Endothelial cell of umbilical vein (primary cell): ENCODE data around the gene RBM26. TPM values are rescaled to one million over a fixed set of nuclear protein-coding genes. Genes with fewer than 3 reads are reported as not detected.

Experiments
- BruUV-seq: library from RNA; stranded (reverse); fragments of 400-500 nt; replicated peaks from 2 replicates; lab custom pipeline; 2021; lab: Mats Ljungman, UMichigan
- CTCF ChIA-PET: fragments of 300-600, 350-600 bp; sonication (Branson Sonifier 250); formaldehyde crosslinking; loops from one replicate; lab custom pipeline; 2021; ENCODE audit warnings: antibody characterized with exemption, inconsistent platforms; lab: Charles Lee
- POLR2A ChIA-PET: fragments of 300-600, 350-600 bp; sonication (Branson Sonifier 250); formaldehyde crosslinking; loops from one replicate; lab custom pipeline; 2021; ENCODE audit warnings: antibody characterized with exemption, inconsistent platforms; lab: Charles Lee
- DNase-seq: peaks from one replicate; pipeline ENCODE4 v3.0.0-alpha.2; 2011; ENCODE audit warnings: low read depth, low spot score
- FAIRE-seq: peaks from 2 replicates; lab custom pipeline; 2011; peaks lifted over from hg19 to GRCh38; lab: Jason Lieb, UNC
- H2AFZ ChIP-seq: 2 replicates; pipeline ENCODE4 v1.6.0; 2012; ENCODE audit warnings: low read depth, low read length, control low read depth, inconsistent platforms
- H3K27ac ChIP-seq: 2 replicates; pipeline ENCODE4 v1.5.1; 2011; ENCODE audit warnings: low read depth, mild to moderate bottlenecking, control low read depth, low read length, moderate library complexity; ENCODE audit not compliant: insufficient read depth
- H3K27me3 ChIP-seq, 2 experiments: 2 replicates each; pipeline versions ENCODE4 v1.6.0 to v1.6.1; 2011; ENCODE audit warnings: low read length in 2 of 2, mixed read lengths in 1 of 2; ENCODE audit not compliant: control insufficient read depth in 2 of 2, insufficient read depth in 2 of 2
- H3K36me3 ChIP-seq, 2 experiments: 2 replicates in 1 of 2; 3 replicates in 1 of 2; pipeline ENCODE4 v1.5.1; 2011; ENCODE audit warnings: low read length in 2 of 2, mild to moderate bottlenecking in 1 of 2, moderate library complexity in 1 of 2; ENCODE audit not compliant: control insufficient read depth in 2 of 2, insufficient read depth in 2 of 2; ENCODE audit errors: extremely low read depth in 1 of 2
- H3K4me1 ChIP-seq: 3 replicates; pipeline ENCODE4 v1.5.1; 2011; ENCODE audit warnings: mild to moderate bottlenecking, low read length; ENCODE audit not compliant: control insufficient read depth, insufficient read depth; ENCODE audit errors: extremely low read depth
- H3K4me2 ChIP-seq: 2 replicates; pipeline ENCODE4 v1.6.1; 2011; ENCODE audit warnings: low read length, control low read depth, mixed read lengths; ENCODE audit not compliant: insufficient read depth
- H3K4me3 ChIP-seq, 3 experiments: fragments of 200-600 bp in 1 of 3; sonication (generic), shearing (Covaris generic) in 1 of 3; replicated peaks in 1 of 3; 2 replicates each; pipeline ENCODE4 v1.5.1; 2011 to 2016; ENCODE audit warnings: control low read depth in 3 of 3, low read length in 3 of 3, mild to moderate bottlenecking in 2 of 3, inconsistent platforms in 1 of 3, low read depth in 1 of 3, moderate library complexity in 1 of 3; ENCODE audit not compliant: insufficient read depth in 1 of 3
- H3K79me2 ChIP-seq: 2 replicates; pipeline ENCODE4 v1.6.0; 2012; ENCODE audit warnings: low read length, inconsistent platforms; ENCODE audit not compliant: control insufficient read depth, insufficient read depth
- H3K9ac ChIP-seq: replicated peaks from 2 replicates; pipeline ENCODE3; 2011; ENCODE audit warnings: low read length, control low read depth; ENCODE audit not compliant: insufficient read depth; ENCODE audit errors: extremely low read depth
- H3K9me1 ChIP-seq: replicated peaks from 3 replicates; pipeline ENCODE4 v1.6.0; 2011; ENCODE audit warnings: mild to moderate bottlenecking, low read length; ENCODE audit not compliant: control insufficient read depth, insufficient read depth; ENCODE audit errors: extremely low read depth
- H3K9me3 ChIP-seq: replicated peaks from 2 replicates; pipeline ENCODE4 v1.5.1; 2012; ENCODE audit warnings: low read length, inconsistent platforms; ENCODE audit not compliant: control insufficient read depth, insufficient read depth
- H4K20me1 ChIP-seq: replicated peaks from 2 replicates; pipeline ENCODE3; 2011; ENCODE audit warnings: mild to moderate bottlenecking, low read length; ENCODE audit not compliant: control insufficient read depth, insufficient read depth; ENCODE audit errors: extremely low read depth
- FOS ChIP-seq: IDR thresholded peaks from 2 replicates; pipeline ENCODE4 v1.6.1; 2011; ENCODE audit warnings: mild to moderate bottlenecking, low read length, moderate library complexity, borderline replicate concordance; ENCODE audit not compliant: insufficient read depth
- JUN ChIP-seq: IDR thresholded peaks from 2 replicates; pipeline ENCODE4 v1.6.1; 2011; ENCODE audit warnings: borderline replicate concordance, low read depth; ENCODE audit not compliant: insufficient read length, insufficient read depth
- MYC ChIP-seq: IDR thresholded peaks from one replicate; pipeline ENCODE4 v1.6.1; 2011; ENCODE audit warnings: mild to moderate bottlenecking, low read depth, low read length
- POLR2A ChIP-seq: IDR thresholded peaks from 2 replicates; pipeline ENCODE4 v1.6.1; 2012; ENCODE audit warnings: low read depth, mild to moderate bottlenecking, control low read depth, low read length
- POLR2AphosphoS5 ChIP-seq: IDR thresholded peaks from 2 replicates; pipeline ENCODE4 v1.6.1; 2012; ENCODE audit warnings: low read depth, mild to moderate bottlenecking, control low read depth, low read length, moderate library complexity; ENCODE audit not compliant: insufficient read depth
- dilution Hi-C: fragments of 300-500 bp; cut with MboI; formaldehyde crosslinking; loops from one replicate; pipeline ENCODE4 v1.15.0; 2019; ENCODE audit warnings: low sequenced_read_pairs; ENCODE audit not compliant: extremely low pct_ligation_motif_present
- intact Hi-C: fragments of 100-400 bp; cut with micrococcal nuclease; formaldehyde crosslinking; loops from one replicate; pipeline ENCODE4 v1.10.0; 2022
- polyA plus RNA-seq, 4 experiments: library from polyadenylated mRNA; depleted of rRNA in 3 of 4; stranded (reverse) in 3 of 4; unstranded in 1 of 4; fragments of >200 nt; gene quantifications; 2 replicates each; pipeline versions ENCODE4 v1.2.1 to v1.2.3, GENCODE V29; 2011 to 2012; ENCODE audit warnings: missing spikeins in 1 of 4
- total RNA-seq: library from RNA; stranded (reverse); gene quantifications from 2 replicates; pipeline ENCODE4 v1.2.3, GENCODE V29; 2021
- TF ChIP-seq, protein P1 (sequence below), 2 donors: IDR thresholded peaks; 1 replicate in 1 of 2; 2 replicates in 1 of 2; pipeline ENCODE4 v1.5.1; 2011; ENCODE audit warnings: low read length in 2 of 2, mild to moderate bottlenecking in 2 of 2, moderate library complexity in 2 of 2, control low read depth in 1 of 2, inconsistent platforms in 1 of 2, low read depth in 1 of 2; ENCODE audit not compliant: insufficient read depth in 1 of 2; ENCODE audit errors: extremely low read depth in 1 of 2
- TF ChIP-seq, protein P2 (sequence below): IDR thresholded peaks from 2 replicates; pipeline ENCODE4 v1.6.1; 2011; ENCODE audit not compliant: insufficient read depth, insufficient read length

The RBM26 gene
- total and polyA plus RNA-seq, 2 donors (not counting 3 experiments of a cell fraction or from before 2014, with no cell fraction given), result 14.8 to 54.3 TPM

DNA sequence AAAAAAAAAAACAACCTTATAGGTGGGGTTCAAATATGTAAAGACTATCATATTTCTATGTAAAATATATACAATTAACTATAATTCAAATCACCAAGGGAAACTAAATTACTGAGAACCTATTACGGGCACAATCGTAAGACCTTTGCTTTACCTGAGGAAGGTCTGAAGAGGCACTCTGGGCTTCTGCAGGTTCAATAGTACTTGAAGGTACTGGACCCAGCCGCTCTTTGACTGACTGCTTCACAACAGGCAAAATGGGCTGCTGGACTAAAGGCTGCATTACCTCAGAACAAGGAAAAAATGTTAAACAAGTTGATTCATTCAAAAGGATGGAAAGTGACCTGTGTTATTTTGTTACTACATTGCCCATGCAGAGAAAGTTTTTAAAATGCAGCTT lies 51.8 kb downstream of the RBM26 start:
- TF ChIP-seq POLR2AphosphoS5, result no peak
- Histone ChIP-seq H3K9me1 (no peaks in the 10 kb centered on the region), H3K79me2 (peaks cover 2% of the 10 kb centered on the region), H2AFZ (no peak overlapping the region), H3K4me2 (peak overlapping the region; percentile 87), H3K9ac (peak overlapping the region; percentile 57), H3K27me3 (no peaks in the 10 kb centered on the region), H3K27ac (peak overlapping the region; percentile 83), H3K9me3 (no peaks in the 10 kb centered on the region), H3K4me3 (no peak overlapping the region), H3K4me1 (peaks cover 26% of the 10 kb centered on the region), H3K36me3 (peaks cover 0 to 7% of the 10 kb centered on the region in 2 experiments), H4K20me1 (no peaks in the 10 kb centered on the region)
- dilution Hi-C loops (no loop called here), intact Hi-C loops (no loop called here)
- no peak for FAIRE-seq
- DNase-seq, result peak; percentile 15
- POLR2A ChIA-PET, result no interaction called here
- CTCF ChIA-PET, result interaction anchor here (0.8 to 1.1 kb wide), 4 partner anchors 10 to 70 kb away, joined by 3 read pairs; no protein-coding TSS in a partner anchor
- no TSS peak for BruUV-seq

DNA sequence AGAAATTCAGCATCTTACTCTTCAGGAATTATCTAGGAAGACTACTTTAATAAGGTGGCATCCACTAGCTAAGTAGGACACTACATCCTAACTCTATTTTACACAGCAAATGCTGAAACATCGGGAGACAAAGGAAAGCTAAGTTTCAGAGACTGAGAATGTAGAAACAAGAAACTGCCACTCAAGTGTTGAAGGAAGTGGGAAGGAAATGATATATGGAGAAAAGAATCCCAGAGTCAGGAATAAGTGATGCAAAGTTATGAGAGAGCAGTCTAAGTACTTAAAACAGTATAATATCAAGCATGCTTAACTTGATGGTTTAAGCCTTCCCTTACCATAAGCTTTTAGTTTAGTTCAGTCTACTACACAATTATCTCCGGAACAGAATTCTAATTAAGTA lies 52.4 kb downstream of the RBM26 start:
- intact Hi-C loops, result no loop called here
- peaks cover 0 to 7% of the 10 kb centered on the region in 2 experiments for H3K36me3 ChIP-seq
- H3K9me3 ChIP-seq, result no peaks in the 10 kb centered on the region
- no peaks in the 10 kb centered on the region for H3K9me1 ChIP-seq
- FAIRE-seq (peak; percentile 78), DNase-seq (peak; percentile 78)
- H4K20me1 ChIP-seq, result no peaks in the 10 kb centered on the region
- peak overlapping the region; percentile 87 for H3K4me2 ChIP-seq
- H3K9ac ChIP-seq, result peak overlapping the region; percentile 57
- H2AFZ ChIP-seq, result no peak overlapping the region
- TF ChIP-seq POLR2AphosphoS5 (no peak), JUN (peak; percentile 72), POLR2A (no peak), FOS (peak; percentile 20), MYC (no peak)
- TF ChIP-seq, protein P1, sequence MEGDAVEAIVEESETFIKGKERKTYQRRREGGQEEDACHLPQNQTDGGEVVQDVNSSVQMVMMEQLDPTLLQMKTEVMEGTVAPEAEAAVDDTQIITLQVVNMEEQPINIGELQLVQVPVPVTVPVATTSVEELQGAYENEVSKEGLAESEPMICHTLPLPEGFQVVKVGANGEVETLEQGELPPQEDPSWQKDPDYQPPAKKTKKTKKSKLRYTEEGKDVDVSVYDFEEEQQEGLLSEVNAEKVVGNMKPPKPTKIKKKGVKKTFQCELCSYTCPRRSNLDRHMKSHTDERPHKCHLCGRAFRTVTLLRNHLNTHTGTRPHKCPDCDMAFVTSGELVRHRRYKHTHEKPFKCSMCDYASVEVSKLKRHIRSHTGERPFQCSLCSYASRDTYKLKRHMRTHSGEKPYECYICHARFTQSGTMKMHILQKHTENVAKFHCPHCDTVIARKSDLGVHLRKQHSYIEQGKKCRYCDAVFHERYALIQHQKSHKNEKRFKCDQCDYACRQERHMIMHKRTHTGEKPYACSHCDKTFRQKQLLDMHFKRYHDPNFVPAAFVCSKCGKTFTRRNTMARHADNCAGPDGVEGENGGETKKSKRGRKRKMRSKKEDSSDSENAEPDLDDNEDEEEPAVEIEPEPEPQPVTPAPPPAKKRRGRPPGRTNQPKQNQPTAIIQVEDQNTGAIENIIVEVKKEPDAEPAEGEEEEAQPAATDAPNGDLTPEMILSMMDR (IDR thresholded peaks at IDR 0.05; ENCODE audit: extremely low read depth in 1 of 2, insufficient read depth in 1 of 2, low read depth in 1 of 2, low read length in 2 of 2), result no peak
- TF ChIP-seq, protein P2, sequence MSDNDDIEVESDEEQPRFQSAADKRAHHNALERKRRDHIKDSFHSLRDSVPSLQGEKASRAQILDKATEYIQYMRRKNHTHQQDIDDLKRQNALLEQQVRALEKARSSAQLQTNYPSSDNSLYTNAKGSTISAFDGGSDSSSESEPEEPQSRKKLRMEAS, result no peak
- peak overlapping the region; percentile 83 for H3K27ac ChIP-seq
- H3K27me3 ChIP-seq, result no peaks in the 10 kb centered on the region
- ChIA-PET CTCF (interaction anchor here (0.8 to 1.1 kb wide), 4 partner anchors 9 to 70 kb away, joined by 3 read pairs; no protein-coding TSS in a partner anchor), POLR2A (no interaction called here)
- no TSS peak for BruUV-seq
- H3K4me3 ChIP-seq, result no peak overlapping the region
- dilution Hi-C loops, result no loop called here
- H3K79me2 ChIP-seq, result peaks cover 2% of the 10 kb centered on the region
- H3K4me1 ChIP-seq, result peaks cover 26% of the 10 kb centered on the region
